ENCODE data around the gene WFDC2. TPM values are rescaled to one million over a fixed set of nuclear protein-coding genes. Genes with fewer than 3 reads are reported as not detected.

The WFDC2 gene
- total RNA-seq (2014; rRNA removed) (not detected in 2 replicates), Bru-seq, nascent RNA (percentile 21 among the genes with signal in this experiment), BruChase-seq, experiment 1, labeled RNA remaining after a 6-hour chase (percentile 43 among the genes with signal in this experiment), BruChase-seq, experiment 2, labeled RNA remaining after a 2-hour chase (percentile 31 among the genes with signal in this experiment)
- long read RNA-seq: 0 reads

- ATAC-seq: no peak
- TF ChIP-seq CTCF (conservative IDR thresholded peaks at IDR 0.05; ENCODE audit: low read depth, low read length): no peak
- no peak for TF ChIP-seq EZH2phosphoT487 (IDR thresholded peaks at IDR 0.05; ENCODE audit: borderline replicate concordance, low read length)
- no peak for TF ChIP-seq EZH2 (IDR thresholded peaks at IDR 0.05; ENCODE audit: low read length, unreplicated experiment)
- Histone ChIP-seq H3K4me1 (ENCODE audit: insufficient read depth, low read length) (no peaks in the 10 kb centered on the region), H3K9ac (ENCODE audit: low read length) (no peak within 1 kb of the TSS), H3K9me3 (ENCODE audit: low read length) (no peaks in the 10 kb centered on the region), H3K9me2 (replicated peaks; ENCODE audit: low read length) (no peaks in the 10 kb centered on the region), H3K27ac (ENCODE audit: low read length) (no peak within 1 kb of the TSS), H3K36me3 (ENCODE audit: low read depth, low read length) (no peaks in the 10 kb centered on the region), H3K4me2 (ENCODE audit: low read length) (no peak within 1 kb of the TSS), H2AFZ (ENCODE audit: low read length) (no peak within 1 kb of the TSS), H3K79me2 (ENCODE audit: low read length) (no peaks in the 10 kb centered on the region), H3K4me3 (ENCODE audit: low read length) (no peak within 1 kb of the TSS), H4K20me1 (ENCODE audit: low read length) (no peaks in the 10 kb centered on the region), H3K27me3 (ENCODE audit: low read length) (peaks cover 20% of the 10 kb centered on the region), H3F3A (ENCODE audit: low read length, unreplicated experiment) (no peaks in the 10 kb centered on the region)
- no peak for DNase-seq
- BruUV-seq (replicated peaks): no TSS peak
- CTCF ChIA-PET: no interaction called here
- intact Hi-C loops (cut with micrococcal nuclease): no loop called here
- POLR2A ChIA-PET (ENCODE audit: unreplicated experiment): no interaction called here
Observed at GRCh38 chr20:45469336-45470261, at the start of gene WFDC2. Gene WFDC2, plus strand, starts transcription at chr20:45469753. Its CDS starts 29 bp downstream, at chr20:45469782.

- intact Hi-C loops (cut with micrococcal nuclease): no loop called here
- Histone ChIP-seq H2AFZ (ENCODE audit: low read length) (no peak overlapping the region), H3K36me3 (ENCODE audit: low read depth, low read length) (peaks cover 43% of the 10 kb centered on the region), H3K27me3 (ENCODE audit: low read length) (no peaks in the 10 kb centered on the region), H3K9me2 (replicated peaks; ENCODE audit: low read length) (no peaks in the 10 kb centered on the region), H3K9me3 (ENCODE audit: low read length) (no peaks in the 10 kb centered on the region), H4K20me1 (ENCODE audit: low read length) (no peaks in the 10 kb centered on the region), H3K4me2 (ENCODE audit: low read length) (peak overlapping the region; percentile 58), H3K4me3 (ENCODE audit: low read length) (no peak overlapping the region; the same call in 1 of the 2 replicates), H3F3A (ENCODE audit: low read length, unreplicated experiment) (peaks cover 3% of the 10 kb centered on the region), H3K27ac (ENCODE audit: low read length) (peak overlapping the region; percentile 89), H3K79me2 (ENCODE audit: low read length) (peaks cover 44% of the 10 kb centered on the region), H3K4me1 (ENCODE audit: insufficient read depth, low read length) (peaks cover 40% of the 10 kb centered on the region), H3K9ac (ENCODE audit: low read length) (peak overlapping the region; percentile 66)
- TF ChIP-seq EZH2phosphoT487 (IDR thresholded peaks at IDR 0.05; ENCODE audit: borderline replicate concordance, low read length) (no peak), EZH2 (IDR thresholded peaks at IDR 0.05; ENCODE audit: low read length, unreplicated experiment) (no peak), CTCF (conservative IDR thresholded peaks at IDR 0.05; ENCODE audit: low read depth, low read length) (no peak)
- DNase-seq (no peak), ATAC-seq (no peak)
- ChIA-PET POLR2A (ENCODE audit: unreplicated experiment) (interaction anchor here (0.6 to 1.3 kb wide), 5 partner anchors 45 to 551 kb away, joined by 3 to 10 read pairs (median 4); partner anchors contain the start of gene SYS1), CTCF (interaction anchor here (0.6 to 1.9 kb wide), 11 partner anchors 9 to 281 kb away, joined by 3 to 24 read pairs (median 6); partner anchors contain the start of gene SYS1)
- BruUV-seq (replicated peaks): no TSS peak
Observed at GRCh38 chr20:45420125-45420524, 49.4 kb upstream of the WFDC2 start.
